Uterus (tissue), 4 donors: ENCODE measurements around the gene DPP10. TPM values are rescaled to one million over a fixed set of nuclear protein-coding genes. Genes with fewer than 3 reads are reported as not detected.

ENCODE experiments used
- DNase-seq, 2 donors: peaks; one replicate each; pipeline ENCODE4 v3.0.0-alpha.2; 2019 to 2020
- H3K27ac ChIP-seq, 2 donors: fragments of 200-600 bp; sonication (generic); 1 replicate in 1 of 2; 2 replicates in 1 of 2; pipeline ENCODE4 v1.5.1; 2016 to 2018
- H3K27me3 ChIP-seq, 2 donors: fragments of 200-600 bp; sonication (generic); one replicate each; pipeline ENCODE4 v1.5.1; 2018 to 2019; ENCODE audit warnings: control low read depth in 1 of 2
- H3K36me3 ChIP-seq, 2 donors: fragments of 200-600 bp; sonication (generic); one replicate each; pipeline ENCODE4 v1.5.1; 2019; ENCODE audit warnings: control low read depth in 1 of 2
- H3K4me1 ChIP-seq, 2 donors: fragments of 200-600 bp; sonication (generic); one replicate each; pipeline ENCODE4 v1.5.1; 2018 to 2019; ENCODE audit warnings: control low read depth in 1 of 2
- H3K4me3 ChIP-seq, 2 donors: fragments of 200-600 bp; sonication (generic); 1 replicate in 1 of 2; 2 replicates in 1 of 2; pipeline ENCODE4 v1.5.1; 2018 to 2019; ENCODE audit warnings: mild to moderate bottlenecking in 1 of 2
- H3K9me3 ChIP-seq, 2 donors: fragments of 200-600 bp; sonication (generic); one replicate each; pipeline ENCODE4 v1.5.1; 2019; ENCODE audit warnings: control low read depth in 1 of 2
- CTCF ChIP-seq, 4 experiments: fragments of 200-600 bp in 2 of 4; fragments of 450-650 bp in 2 of 4; sonication (generic) in 2 of 4; IDR thresholded peaks; one replicate each; pipeline ENCODE4 v1.5.1; 2016 to 2019; ENCODE audit warnings: antibody characterized with exemption in 4 of 4, mild to moderate bottlenecking in 2 of 4, moderate library complexity in 1 of 4
- POLR2A ChIP-seq, 2 donors: fragments of 450-650 bp; IDR thresholded peaks; one replicate each; pipeline ENCODE4 v1.6.1; 2016; ENCODE audit warnings: antibody characterized with exemption in 2 of 2, mild to moderate bottlenecking in 1 of 2, moderate library complexity in 1 of 2
- intact Hi-C: fragments of 100-400 bp; cut with DNase I; formaldehyde crosslinking; loops from one replicate; pipeline ENCODE4 v1.15.1; 2023; ENCODE audit warnings: low total_unique reads
- total RNA-seq, 4 donors: library from RNA; depleted of rRNA in 3 of 4; stranded (reverse); fragments of >200 nt in 3 of 4; gene quantifications; one replicate each; pipeline versions ENCODE4 v1.1.0 to v1.2.4, GENCODE V29; 2014 to 2023
- donor health status: DM: yes; HTN: yes; CAD: no.

The DPP10 gene
- total RNA-seq, 4 donors from 2014 or later, result 33.0 TPM; not detected in 3

GRCh38 chr2:114753145-114753544, 310.7 kb downstream of the DPP10 start:
- Histone ChIP-seq H3K4me3 (no peak overlapping the region), H3K4me1 (no peaks in the 10 kb centered on the region), H3K27me3 (no peaks in the 10 kb centered on the region), H3K9me3 (no peaks in the 10 kb centered on the region), H3K36me3 (no peaks in the 10 kb centered on the region), H3K27ac (no peak overlapping the region)
- intact Hi-C loops, result no loop called here
- TF ChIP-seq CTCF (IDR thresholded peaks at IDR 0.05) (no peak), POLR2A (IDR thresholded peaks at IDR 0.05) (no peak)
- no peak for DNase-seq

- TF ChIP-seq CTCF (IDR thresholded peaks at IDR 0.05) (no peak), POLR2A (IDR thresholded peaks at IDR 0.05) (no peak)
- no peak for DNase-seq
- no peaks in the 10 kb centered on the region for H3K9me3 ChIP-seq
- intact Hi-C loops, result no loop called here
- H3K4me3 ChIP-seq, result no peak overlapping the region
- no peaks in the 10 kb centered on the region for H3K27me3 ChIP-seq
- no peak overlapping the region for H3K27ac ChIP-seq
- H3K4me1 ChIP-seq, result no peaks in the 10 kb centered on the region
- H3K36me3 ChIP-seq, result no peaks in the 10 kb centered on the region
Observed at GRCh38 chr2:114754907-114755563, 312.6 kb downstream of the DPP10 start.

DNA sequence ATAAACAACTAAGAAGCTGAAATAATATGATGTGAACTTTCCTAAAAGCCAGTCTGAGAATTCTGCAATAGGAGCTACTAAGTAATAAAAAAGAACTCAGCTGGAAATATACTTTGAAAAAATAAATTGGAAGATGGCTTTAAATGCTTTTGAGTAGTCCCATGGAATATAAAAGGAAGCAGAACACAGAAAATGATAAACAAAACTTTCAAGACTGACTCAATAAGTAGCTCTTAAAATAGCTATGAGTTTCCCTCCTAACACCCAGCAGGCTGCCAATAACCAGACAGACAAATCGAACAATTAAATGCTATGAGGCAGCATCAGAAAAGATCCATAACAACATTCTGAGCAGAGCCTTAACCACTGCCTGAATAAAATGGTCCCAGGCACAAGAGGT, 319.9 kb downstream of the DPP10 start:
- TF ChIP-seq CTCF (IDR thresholded peaks at IDR 0.05) (no peak), POLR2A (IDR thresholded peaks at IDR 0.05) (no peak)
- intact Hi-C loops, result no loop called here
- H3K4me1 ChIP-seq, result no peaks in the 10 kb centered on the region
- no peak overlapping the region for H3K4me3 ChIP-seq
- H3K27me3 ChIP-seq, result no peaks in the 10 kb centered on the region
- no peaks in the 10 kb centered on the region for H3K36me3 ChIP-seq
- no peak overlapping the region for H3K27ac ChIP-seq
- DNase-seq, result no peak
- no peaks in the 10 kb centered on the region for H3K9me3 ChIP-seq

- Histone ChIP-seq H3K36me3 (no peaks in the 10 kb centered on the region), H3K4me1 (no peaks in the 10 kb centered on the region), H3K27ac (no peak overlapping the region), H3K9me3 (no peaks in the 10 kb centered on the region), H3K4me3 (no peak overlapping the region), H3K27me3 (no peaks in the 10 kb centered on the region)
- intact Hi-C loops, result no loop called here
- TF ChIP-seq CTCF (IDR thresholded peaks at IDR 0.05) (no peak), POLR2A (IDR thresholded peaks at IDR 0.05) (no peak)
- no peak for DNase-seq
Observed at GRCh38 chr2:114762986-114763385, 320.5 kb downstream of the DPP10 start.

- H3K27ac ChIP-seq, result no peak overlapping the region
Observed at GRCh38 chr2:114769110-114769509, 326.7 kb downstream of the DPP10 start.

More at GRCh38 chr2:114769110-114769509, 326.7 kb downstream of the DPP10 start:
- TF ChIP-seq POLR2A (IDR thresholded peaks at IDR 0.05) (no peak), CTCF (IDR thresholded peaks at IDR 0.05) (no peak)
- no peaks in the 10 kb centered on the region for H3K36me3 ChIP-seq
- no peaks in the 10 kb centered on the region for H3K27me3 ChIP-seq
- no peaks in the 10 kb centered on the region for H3K9me3 ChIP-seq
- H3K4me3 ChIP-seq, result no peak overlapping the region
- no peak for DNase-seq
- no peaks in the 10 kb centered on the region for H3K4me1 ChIP-seq
- intact Hi-C loops, result no loop called here
